Ovary (tissue), 9 donors: ENCODE data around the gene SLC52A3. TPM values are rescaled to one million over a fixed set of nuclear protein-coding genes. Genes with fewer than 3 reads are reported as not detected.
A peak's percentile ranks its signal among the peaks of the same experiment; 100 is the strongest.

Experiments used
- DNase-seq, 5 donors: peaks; one replicate each; pipeline ENCODE4 v3.0.0-alpha.2; 2019 to 2020
- H3K27ac ChIP-seq, 2 donors: fragments of 200-600 bp; one replicate each; pipeline versions ENCODE4 v1.5.1 to v1.8.0; 2019 to 2022
- H3K27me3 ChIP-seq: fragments of 200-600 bp; one replicate; pipeline ENCODE4 v1.8.0; 2022
- H3K36me3 ChIP-seq: fragments of 200-600 bp; sonication (generic); one replicate; pipeline ENCODE4 v1.5.1; 2019
- H3K4me1 ChIP-seq: one replicate; pipeline ENCODE4 v1.8.1; 2013; ENCODE audit warnings: mild to moderate bottlenecking, moderate library complexity; ENCODE audit not compliant: insufficient read depth
- H3K4me3 ChIP-seq: fragments of 200-600 bp; sonication (generic); one replicate; pipeline ENCODE4 v1.5.1; 2017
- H3K9me3 ChIP-seq, 2 donors: fragments of 200-600 bp in 1 of 2; sonication (generic) in 1 of 2; one replicate each; pipeline versions ENCODE4 v1.5.1 to v1.8.1; 2013 to 2019; ENCODE audit warnings: mild to moderate bottlenecking in 1 of 2, moderate library complexity in 1 of 2
- EP300 ChIP-seq: sonication (generic); formaldehyde crosslinking; IDR thresholded peaks from one replicate; pipeline ENCODE4 v1.6.1; 2017; ENCODE audit warnings: antibody characterized with exemption
- POLR2A ChIP-seq: fragments of 450-650 bp; IDR thresholded peaks from one replicate; pipeline ENCODE4 v1.6.1; 2017; ENCODE audit warnings: antibody characterized with exemption, mild to moderate bottlenecking, moderate library complexity
- WGBS, 3 donors: extraction: QIAGEN DNeasy Blood & Tissue Kit in 1 of 3; methylation state at CpG; one replicate each; pipeline versions ENCODE4 v1.1.5 to v1.1.7; 2013 to 2017; 5-methylcytosine and 5-hydroxymethylcytosine counted together
- intact Hi-C, 4 donors: fragments of 100-400 bp; cut with DNase I; formaldehyde crosslinking; loops; one replicate each; pipeline versions ENCODE4 v1.11.0 to v1.15.1; 2022 to 2023
- polyA plus RNA-seq, 2 donors: library from polyadenylated mRNA; stranded (reverse); fragments of 200-250 nt in 1 of 2; fragments of 350-450 nt in 1 of 2; fragmentation: Illumina TruSeq in 1 of 2; extraction: RNeasy Lipid Tissue Mini Kit (QIAGEN cat#74804) in 1 of 2; gene quantifications; one replicate each; pipeline ENCODE4 v1.2.3, GENCODE V29; 2013 to 2014
- total RNA-seq, 7 donors: library from RNA; depleted of rRNA in 2 of 7; stranded (reverse); fragments of >200 nt in 2 of 7; fragmentation: NEBNext Ultra II Directional in 3 of 7; extraction: Animal tissue kit (Norgen Biotek cat#: 25700) in 3 of 7; gene quantifications; one replicate each; pipeline versions ENCODE4 v1.1.0 to v1.2.4, GENCODE V29; 2016 to 2023
- TF ChIP-seq, protein P1 (sequence below), 3 donors: fragments of 450-650 bp in 2 of 3; fragments of 200-600 bp in 1 of 3; IDR thresholded peaks; one replicate each; pipeline versions ENCODE4 v1.5.1 to v1.8.0; 2016 to 2022; ENCODE audit warnings: antibody characterized with exemption in 3 of 3, mild to moderate bottlenecking in 1 of 3
- donor health status: DM: no; HTN: no; CAD: no; lungs with moderate emphysema.
- donor health status: DM: no; HTN: no; CAD: no.
- donor health status: Bipolar disorder and iron deficiency.
- donor health status: DM: yes; HTN: yes; CAD: no.
- donor health status: DM: no; HTN: no; CAD: no.
- donor health status: DM: yes; HTN: yes; CAD: no.

The SLC52A3 gene
- total and polyA plus RNA-seq, 9 donors, result 0.78 to 10.0 (median 2.4) TPM

GRCh38 chr20:731891-732560 lies 36.3 kb downstream of the SLC52A3 start:
- Histone ChIP-seq H3K9me3 (no peaks in the 10 kb centered on the region), H3K4me1 (no peaks in the 10 kb centered on the region), H3K27ac (no peak overlapping the region), H3K36me3 (no peaks in the 10 kb centered on the region), H3K27me3 (no peaks in the 10 kb centered on the region), H3K4me3 (no peak overlapping the region)
- DNase-seq, result no peak
- 58 to 63% (median 63%) methylated on average over 8 of the region's 8 CpGs for WGBS, 3 donors
- intact Hi-C loops, result loop anchor here in 1 of 4 donors (10.0 kb wide), 1 partner anchor 367 kb away; no protein-coding TSS in a partner anchor
- TF ChIP-seq, protein P1, sequence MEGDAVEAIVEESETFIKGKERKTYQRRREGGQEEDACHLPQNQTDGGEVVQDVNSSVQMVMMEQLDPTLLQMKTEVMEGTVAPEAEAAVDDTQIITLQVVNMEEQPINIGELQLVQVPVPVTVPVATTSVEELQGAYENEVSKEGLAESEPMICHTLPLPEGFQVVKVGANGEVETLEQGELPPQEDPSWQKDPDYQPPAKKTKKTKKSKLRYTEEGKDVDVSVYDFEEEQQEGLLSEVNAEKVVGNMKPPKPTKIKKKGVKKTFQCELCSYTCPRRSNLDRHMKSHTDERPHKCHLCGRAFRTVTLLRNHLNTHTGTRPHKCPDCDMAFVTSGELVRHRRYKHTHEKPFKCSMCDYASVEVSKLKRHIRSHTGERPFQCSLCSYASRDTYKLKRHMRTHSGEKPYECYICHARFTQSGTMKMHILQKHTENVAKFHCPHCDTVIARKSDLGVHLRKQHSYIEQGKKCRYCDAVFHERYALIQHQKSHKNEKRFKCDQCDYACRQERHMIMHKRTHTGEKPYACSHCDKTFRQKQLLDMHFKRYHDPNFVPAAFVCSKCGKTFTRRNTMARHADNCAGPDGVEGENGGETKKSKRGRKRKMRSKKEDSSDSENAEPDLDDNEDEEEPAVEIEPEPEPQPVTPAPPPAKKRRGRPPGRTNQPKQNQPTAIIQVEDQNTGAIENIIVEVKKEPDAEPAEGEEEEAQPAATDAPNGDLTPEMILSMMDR (IDR thresholded peaks at IDR 0.05), result no peak
- TF ChIP-seq EP300, result no peak
- no peak for TF ChIP-seq POLR2A

DNA sequence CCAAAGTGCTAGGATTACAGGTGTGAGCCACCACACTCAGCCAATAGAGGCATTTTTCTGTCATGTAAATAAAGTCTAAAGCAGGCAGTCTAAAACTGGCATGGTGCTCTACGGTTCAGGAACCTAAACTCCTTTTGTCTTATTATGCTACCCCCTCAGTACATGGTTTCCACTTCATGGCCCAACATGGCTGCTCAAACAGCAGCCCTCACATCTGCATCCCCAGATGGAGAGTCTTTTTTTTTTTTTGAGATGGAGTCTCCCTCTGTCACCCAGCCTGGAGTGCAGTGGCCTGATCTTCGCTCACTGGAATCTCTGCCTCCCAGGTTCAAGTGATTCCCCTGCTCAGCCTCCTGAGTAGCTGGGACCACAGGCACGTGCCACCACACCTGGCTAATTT lies 38.3 kb downstream of the SLC52A3 start:
- Histone ChIP-seq H3K4me1 (no peaks in the 10 kb centered on the region), H3K27me3 (no peaks in the 10 kb centered on the region), H3K9me3 (no peaks in the 10 kb centered on the region), H3K36me3 (no peaks in the 10 kb centered on the region), H3K27ac (no peak overlapping the region), H3K4me3 (no peak overlapping the region)
- intact Hi-C loops, result loop anchor here in 1 of 4 donors (10.0 kb wide), 1 partner anchor 365 kb away; no protein-coding TSS in a partner anchor
- DNase-seq, result no peak
- WGBS, 3 donors, result 87 to 96% (median 93%) methylated on average over 3 of the region's 3 CpGs
- TF ChIP-seq POLR2A (no peak), EP300 (no peak)
- TF ChIP-seq, protein P1 (IDR thresholded peaks at IDR 0.05), result no peak

DNA sequence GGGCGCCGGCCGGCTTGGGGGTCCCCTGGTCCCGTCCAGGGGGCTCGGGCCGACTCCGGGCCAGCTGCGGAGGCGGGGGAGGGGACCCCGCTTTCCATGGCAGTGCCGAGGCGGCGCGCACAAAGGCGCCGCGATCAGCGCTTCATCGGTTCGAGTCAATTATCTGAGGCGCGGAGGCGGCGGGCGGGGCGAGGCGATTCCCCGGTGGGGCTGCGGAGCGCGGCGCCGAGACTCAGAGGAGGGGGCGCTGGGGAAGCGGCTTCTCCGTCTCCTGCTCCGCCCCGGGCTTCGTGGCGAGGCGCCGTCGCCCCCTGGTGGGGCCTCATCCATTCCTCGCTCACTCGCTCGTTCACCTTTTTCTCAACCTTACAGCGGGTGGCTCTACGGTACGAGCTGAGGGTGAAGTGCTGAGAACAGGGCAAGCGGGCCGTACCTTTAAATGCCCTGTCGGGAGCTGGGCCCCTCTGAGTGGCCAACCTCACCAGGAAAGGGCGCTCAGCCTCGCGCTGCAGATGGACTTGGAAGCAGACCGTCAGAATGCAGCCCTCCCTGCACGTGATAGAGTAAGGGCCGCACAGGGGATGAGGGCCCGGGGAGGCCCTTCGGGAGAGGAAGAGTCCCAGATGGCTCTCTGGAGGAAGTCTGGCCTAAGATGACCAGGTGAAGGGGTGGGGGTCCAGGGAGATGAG lies 39.9 kb downstream of the SLC52A3 start:
- intact Hi-C loops, result no loop called here
- Histone ChIP-seq H3K4me1 (no peaks in the 10 kb centered on the region), H3K27me3 (no peaks in the 10 kb centered on the region), H3K27ac (no peak overlapping the region), H3K9me3 (no peaks in the 10 kb centered on the region), H3K36me3 (no peaks in the 10 kb centered on the region), H3K4me3 (no peak overlapping the region)
- peak in 2 of 5 donors; percentile 49 to 54 for DNase-seq
- TF ChIP-seq, protein P1 (IDR thresholded peaks at IDR 0.05), result peak in 1 of 3 donors; percentile 28
- TF ChIP-seq EP300, result no peak
- 1 to 2% (median 2%) methylated on average over 46 to 60 of the region's 60 CpGs for WGBS, 3 donors

GRCh38 chr20:726160-726559 lies 42.1 kb downstream of the SLC52A3 start:
- Histone ChIP-seq H3K4me3 (no peak overlapping the region), H3K27ac (no peak overlapping the region), H3K27me3 (no peaks in the 10 kb centered on the region), H3K36me3 (no peaks in the 10 kb centered on the region), H3K9me3 (no peaks in the 10 kb centered on the region), H3K4me1 (no peaks in the 10 kb centered on the region)
- WGBS, 3 donors, result 50 to 56% (median 52%) methylated on average over 4 of the region's 4 CpGs
- TF ChIP-seq, protein P1 (IDR thresholded peaks at IDR 0.05), result no peak
- TF ChIP-seq POLR2A (no peak), EP300 (no peak)
- intact Hi-C loops, result no loop called here
- DNase-seq, result no peak
